Ectodermal cell (in vitro differentiated cells): Measurements from ENCODE around the gene MPEG1.

Source experiments
- H3K27ac ChIP-seq: 2 replicates; pipeline ENCODE4 v1.7.0; 2013; ENCODE audit warnings: mild to moderate bottlenecking, low read depth, low read length; ENCODE audit not compliant: insufficient read depth, poor library complexity, severe bottlenecking
- H3K27me3 ChIP-seq: 2 replicates; pipeline ENCODE4 v1.7.0; 2013; ENCODE audit warnings: mild to moderate bottlenecking, low read length; ENCODE audit not compliant: insufficient read depth, control insufficient read depth, poor library complexity, severe bottlenecking
- H3K36me3 ChIP-seq: one replicate; pipeline ENCODE4 v1.7.0; 2013; ENCODE audit warnings: low read length; ENCODE audit not compliant: control insufficient read depth, insufficient read depth
- H3K4me1 ChIP-seq: one replicate; pipeline ENCODE4 v1.7.0; 2013; ENCODE audit warnings: low read length; ENCODE audit not compliant: control insufficient read depth, insufficient read depth
- H3K4me3 ChIP-seq: 2 replicates; pipeline ENCODE4 v1.7.0; 2013; ENCODE audit warnings: low read depth, low read length, control low read depth; ENCODE audit not compliant: insufficient read depth
- H3K9me3 ChIP-seq: 2 replicates; pipeline ENCODE4 v1.7.0; 2013; ENCODE audit warnings: mild to moderate bottlenecking, low read length, moderate library complexity; ENCODE audit not compliant: control insufficient read depth
- WGBS, 2 experiments: methylation state at CpG; one replicate each; pipeline ENCODE4 v1.1.7; 2013; ENCODE audit warnings: missing lambda C conversion rate in 2 of 2; 5-methylcytosine and 5-hydroxymethylcytosine counted together

MPEG1 gene

DNA sequence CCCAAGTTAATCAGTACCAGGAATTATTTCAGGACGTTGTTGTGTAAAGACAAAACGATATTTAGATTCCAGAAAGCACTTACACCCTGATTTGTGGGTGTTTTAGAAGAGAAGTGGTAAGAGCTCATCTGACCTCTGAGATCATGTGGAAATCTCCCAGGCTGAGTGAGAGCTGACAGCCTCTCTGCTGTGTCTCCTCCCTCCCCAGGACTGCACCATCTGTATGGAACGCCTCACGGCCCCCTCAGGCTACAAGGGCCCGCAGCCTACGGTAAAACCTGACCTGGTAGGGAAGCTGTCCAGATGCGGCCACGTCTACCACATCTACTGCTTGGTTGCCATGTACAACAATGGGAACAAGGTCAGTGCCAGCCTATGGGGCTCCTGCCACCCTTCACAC lies 20.8 kb downstream of the MPEG1 start:
- H3K36me3 ChIP-seq = peaks cover 88% of the 10 kb centered on the region
- no peak overlapping the region for H3K27ac ChIP-seq
- no peaks in the 10 kb centered on the region for H3K9me3 ChIP-seq

GRCh38 chr11:59191095-59191494 lies 21.6 kb downstream of the MPEG1 start:
- no peaks in the 10 kb centered on the region for H3K27me3 ChIP-seq
- H3K4me3 ChIP-seq = no peak overlapping the region
- WGBS, 2 experiments = 90 to 94% methylated on average over 4 of the region's 4 CpGs
- no peak overlapping the region for H3K27ac ChIP-seq
- peaks cover 80% of the 10 kb centered on the region for H3K36me3 ChIP-seq
- no peaks in the 10 kb centered on the region for H3K9me3 ChIP-seq
- H3K4me1 ChIP-seq = peaks cover 2% of the 10 kb centered on the region

More for the DNA sequence above, 20.8 kb downstream of the MPEG1 start:
- Histone ChIP-seq H3K27me3 (no peaks in the 10 kb centered on the region), H3K4me3 (no peak overlapping the region), H3K4me1 (no peaks in the 10 kb centered on the region)
- 94 to 97% methylated on average over 8 of the region's 8 CpGs for WGBS, 2 experiments

- Histone ChIP-seq H3K4me3 (no peak overlapping the region), H3K27ac (no peak overlapping the region), H3K4me1 (peaks cover 13% of the 10 kb centered on the region), H3K9me3 (no peaks in the 10 kb centered on the region), H3K27me3 (no peaks in the 10 kb centered on the region), H3K36me3 (peaks cover 69% of the 10 kb centered on the region)
- WGBS, 2 experiments = 95% methylated on average over 4 of the region's 4 CpGs
Observed at GRCh38 chr11:59189986-59190385, 22.7 kb downstream of the MPEG1 start.

DNA sequence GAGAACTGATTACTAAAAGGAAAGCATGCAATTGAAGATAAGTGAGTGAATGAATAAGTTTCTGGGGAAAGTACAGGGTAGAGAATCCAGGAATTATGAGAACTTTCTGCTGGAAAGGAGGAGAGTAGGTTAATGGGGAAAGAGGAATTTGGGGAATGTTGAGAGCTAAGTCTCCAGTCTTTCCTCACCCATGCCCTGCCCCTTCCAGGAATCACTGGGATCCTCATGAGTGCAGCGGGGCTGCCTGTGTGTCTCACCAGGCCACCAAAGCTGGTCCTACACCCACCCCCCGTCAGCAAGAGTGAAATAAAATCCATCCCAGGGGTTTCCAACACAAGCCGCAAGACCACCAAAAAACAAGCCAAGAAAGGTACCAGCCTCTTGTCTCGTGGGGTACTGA lies 23.8 kb downstream of the MPEG1 start:
- peaks cover 61% of the 10 kb centered on the region for H3K36me3 ChIP-seq
- H3K9me3 ChIP-seq = no peaks in the 10 kb centered on the region
- peaks cover 21% of the 10 kb centered on the region for H3K4me1 ChIP-seq
- WGBS, 2 experiments = 94% methylated on average over 4 of the region's 4 CpGs
- H3K27me3 ChIP-seq = no peaks in the 10 kb centered on the region
- H3K27ac ChIP-seq = no peak overlapping the region
- H3K4me3 ChIP-seq = no peak overlapping the region

GRCh38 chr11:59187587-59187986 lies 25.1 kb downstream of the MPEG1 start:
- Histone ChIP-seq H3K9me3 (no peaks in the 10 kb centered on the region), H3K27me3 (no peaks in the 10 kb centered on the region), H3K27ac (no peak overlapping the region), H3K4me1 (peaks cover 26% of the 10 kb centered on the region), H3K36me3 (peaks cover 58% of the 10 kb centered on the region), H3K4me3 (no peak overlapping the region)
- 94 to 96% methylated on average over 6 of the region's 6 CpGs for WGBS, 2 experiments

- Histone ChIP-seq H3K4me3 (no peak overlapping the region), H3K27ac (no peak overlapping the region), H3K4me1 (peaks cover 26% of the 10 kb centered on the region), H3K36me3 (peaks cover 57% of the 10 kb centered on the region), H3K27me3 (no peaks in the 10 kb centered on the region), H3K9me3 (no peaks in the 10 kb centered on the region)
- WGBS, 2 experiments = 93 to 100% methylated on average over 3 of the region's 3 CpGs
Observed at GRCh38 chr11:59187035-59187434, 25.7 kb downstream of the MPEG1 start.

GRCh38 chr11:59186130-59186594 lies 26.6 kb downstream of the MPEG1 start:
- Histone ChIP-seq H3K4me3 (no peak overlapping the region), H3K4me1 (peaks cover 33% of the 10 kb centered on the region), H3K27me3 (no peaks in the 10 kb centered on the region), H3K27ac (no peak overlapping the region), H3K36me3 (peaks cover 57% of the 10 kb centered on the region), H3K9me3 (no peaks in the 10 kb centered on the region)
- 77 to 83% methylated on average over 5 of the region's 5 CpGs for WGBS, 2 experiments

DNA sequence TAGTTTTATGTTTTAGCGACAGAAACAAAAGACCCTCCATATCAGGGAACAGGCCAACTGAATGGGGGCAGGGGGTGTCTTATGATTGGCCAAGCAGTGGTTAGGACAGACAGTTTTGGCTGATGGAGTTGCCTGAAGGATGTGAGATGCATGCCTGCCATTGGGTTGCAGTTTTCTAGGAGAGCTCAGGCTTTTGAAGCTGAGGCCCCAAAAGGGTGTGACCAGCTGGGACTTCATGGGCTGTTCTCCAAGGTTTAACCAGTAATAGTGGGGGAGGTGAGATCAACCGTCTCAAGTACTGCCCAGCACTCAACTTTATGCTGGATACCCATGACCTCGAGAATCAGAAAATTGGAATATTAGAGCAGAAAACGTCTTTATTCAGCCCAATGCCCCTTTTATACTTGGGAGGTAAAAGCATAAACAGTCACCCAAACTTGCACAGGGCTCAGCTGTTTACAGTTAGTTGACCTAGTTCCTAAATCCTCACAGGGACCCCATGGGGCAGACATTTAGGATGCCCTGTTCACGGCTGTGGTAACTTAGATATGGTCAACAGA lies 27.3 kb downstream of the MPEG1 start:
- H3K4me3 ChIP-seq = no peak overlapping the region
- no peaks in the 10 kb centered on the region for H3K27me3 ChIP-seq
- H3K27ac ChIP-seq = peak overlapping the region; percentile 83
- WGBS, 2 experiments = 85 to 86% methylated on average over 5 of the region's 5 CpGs
- H3K4me1 ChIP-seq = peaks cover 33% of the 10 kb centered on the region
- H3K9me3 ChIP-seq = no peaks in the 10 kb centered on the region
- H3K36me3 ChIP-seq = peaks cover 51% of the 10 kb centered on the region

GRCh38 chr11:59184691-59185339 lies 27.9 kb downstream of the MPEG1 start:
- Histone ChIP-seq H3K9me3 (no peaks in the 10 kb centered on the region), H3K4me1 (peaks cover 33% of the 10 kb centered on the region), H3K4me3 (no peak overlapping the region), H3K27me3 (no peaks in the 10 kb centered on the region), H3K27ac (peak overlapping the region; percentile 83), H3K36me3 (peaks cover 44% of the 10 kb centered on the region)
- 63 to 66% methylated on average over 8 to 9 of the region's 9 CpGs for WGBS, 2 experiments

GRCh38 chr11:59183771-59184170 lies 29.0 kb downstream of the MPEG1 start:
- no peak overlapping the region for H3K27ac ChIP-seq

More at GRCh38 chr11:59183771-59184170, 29.0 kb downstream of the MPEG1 start:
- no peaks in the 10 kb centered on the region for H3K9me3 ChIP-seq
- no peak overlapping the region for H3K4me3 ChIP-seq
- peaks cover 33% of the 10 kb centered on the region for H3K4me1 ChIP-seq
- peaks cover 40% of the 10 kb centered on the region for H3K36me3 ChIP-seq
- no peaks in the 10 kb centered on the region for H3K27me3 ChIP-seq
- 94 to 97% methylated on average over 1 of the region's 1 CpG for WGBS, 2 experiments
